ENCODE measurements around the gene CCDC187.
A peak's percentile ranks its signal among the peaks of the same experiment; 100 is the strongest.

The CCDC187 gene

GRCh38 chr9:136311051-136312008, 7.4 kb upstream of the CCDC187 start:
- peak; percentile 54 for DNase-seq

- DNase-seq = peak; percentile 57
These were observed 6.6 kb upstream of the CCDC187 start for GRCh38 chr9:136310273-136311030.

- no peak for DNase-seq
These were observed 5.9 kb upstream of the CCDC187 start for GRCh38 chr9:136309806-136310220.

DNA sequence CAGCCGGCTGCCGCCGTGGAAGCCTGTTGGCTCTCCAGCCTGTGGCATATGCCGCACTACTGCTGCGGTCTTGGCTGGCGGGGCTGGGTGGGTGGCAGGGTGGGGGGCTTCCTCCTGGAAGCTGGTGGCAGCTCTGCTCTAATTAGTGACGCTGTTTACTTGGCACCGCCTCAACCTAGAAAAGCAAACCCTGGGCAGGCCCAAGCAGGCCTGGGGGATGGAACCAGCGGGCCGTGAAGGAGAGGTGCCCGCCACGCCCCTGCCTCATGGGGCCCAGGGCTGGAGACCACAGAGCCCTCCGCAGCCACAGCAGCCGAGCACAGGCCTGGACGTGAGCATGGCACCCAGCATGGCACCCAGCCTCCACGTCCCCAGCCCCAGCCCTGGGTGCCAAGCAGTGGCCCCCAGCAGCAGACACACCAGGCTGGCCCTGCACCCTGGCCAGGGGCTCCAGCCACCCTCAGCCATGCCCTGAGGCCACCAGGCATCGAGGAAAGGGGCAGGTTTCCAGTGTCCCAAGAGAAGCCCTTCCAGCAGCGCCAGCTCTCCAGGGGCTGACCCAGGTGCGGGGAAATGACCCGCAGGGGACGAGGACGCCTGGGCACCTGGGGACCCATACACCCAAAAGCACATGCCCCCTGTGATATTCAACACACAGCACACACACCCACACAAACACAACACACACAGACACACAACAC, 5.4 kb upstream of the CCDC187 start:
- peak; percentile 84 for DNase-seq

GRCh38 chr9:136308702-136309053, 4.8 kb upstream of the CCDC187 start:
- no peak for DNase-seq

DNA sequence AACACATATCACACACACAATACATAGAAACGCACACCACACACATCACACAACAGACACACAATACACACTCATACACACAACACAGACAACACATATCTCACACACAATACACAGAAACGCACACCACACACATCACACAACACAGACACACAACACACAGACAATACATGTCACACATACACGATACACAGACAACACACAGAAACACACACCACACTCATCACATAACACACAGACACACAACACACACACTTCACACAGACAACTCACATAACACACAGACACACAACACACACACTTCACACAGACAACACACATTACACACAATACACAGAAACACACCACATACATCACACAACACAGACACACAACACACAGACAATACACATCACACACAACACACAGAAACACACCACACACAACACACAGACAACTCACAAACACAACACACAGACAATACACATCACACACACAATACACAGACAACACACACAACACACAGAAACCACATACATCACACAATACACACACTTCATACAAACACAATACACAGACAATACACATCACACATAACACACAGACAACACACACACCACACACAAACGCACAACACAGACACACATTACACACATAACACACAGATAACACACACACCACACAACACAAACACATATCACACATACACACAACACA, 4.3 kb upstream of the CCDC187 start:
- DNase-seq = no peak

GRCh38 chr9:136307215-136307750, 3.4 kb upstream of the CCDC187 start:
- no peak for DNase-seq

DNA sequence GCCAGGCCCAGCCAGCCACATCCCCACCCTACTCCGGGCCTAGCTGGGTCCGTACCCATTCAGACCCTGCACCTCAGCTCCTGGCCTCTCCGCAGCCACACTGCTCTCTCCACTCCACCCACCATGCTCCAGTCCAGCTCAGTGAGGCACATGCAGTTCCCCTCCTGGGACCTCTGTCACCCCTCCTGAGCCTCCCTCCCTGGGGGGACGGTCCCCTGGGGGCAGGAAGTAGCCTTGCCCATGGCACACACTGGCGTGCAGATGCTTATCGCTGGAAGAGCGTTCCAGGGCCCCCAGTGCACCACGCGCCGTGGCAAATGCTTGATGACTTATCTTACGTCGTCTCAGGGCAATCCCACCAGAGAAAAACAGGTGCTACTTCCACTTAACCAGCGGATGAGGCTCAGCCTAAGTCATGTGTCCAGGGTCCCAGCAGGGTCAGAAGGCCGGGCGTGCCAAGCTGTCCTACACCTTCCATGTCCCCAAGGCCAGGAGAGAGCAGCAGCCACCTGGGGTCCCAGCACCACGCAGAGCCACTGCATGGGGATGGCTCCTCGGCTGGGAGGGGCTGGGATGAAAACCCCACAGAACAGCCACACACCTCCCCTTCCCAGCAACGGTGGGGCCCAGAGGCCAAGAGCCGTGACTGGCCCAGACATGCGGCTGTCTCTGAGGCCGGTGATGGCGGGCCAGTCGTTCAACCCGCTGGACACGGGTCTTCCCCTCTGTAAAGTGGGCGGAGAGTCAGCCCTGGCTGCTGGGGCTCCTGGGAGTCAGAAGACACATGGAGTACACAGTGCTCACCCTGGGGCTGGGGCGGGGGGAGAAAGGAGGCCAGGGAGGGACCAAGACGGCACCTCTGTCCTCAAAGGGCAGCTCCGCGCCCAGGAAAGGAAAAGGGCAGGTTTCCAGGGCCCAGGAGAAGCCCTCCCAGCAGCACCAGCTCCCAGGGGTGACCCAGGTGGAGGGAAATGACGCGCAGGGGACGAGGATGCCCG, 2.6 kb upstream of the CCDC187 start:
- DNase-seq = peak; percentile 78

DNA sequence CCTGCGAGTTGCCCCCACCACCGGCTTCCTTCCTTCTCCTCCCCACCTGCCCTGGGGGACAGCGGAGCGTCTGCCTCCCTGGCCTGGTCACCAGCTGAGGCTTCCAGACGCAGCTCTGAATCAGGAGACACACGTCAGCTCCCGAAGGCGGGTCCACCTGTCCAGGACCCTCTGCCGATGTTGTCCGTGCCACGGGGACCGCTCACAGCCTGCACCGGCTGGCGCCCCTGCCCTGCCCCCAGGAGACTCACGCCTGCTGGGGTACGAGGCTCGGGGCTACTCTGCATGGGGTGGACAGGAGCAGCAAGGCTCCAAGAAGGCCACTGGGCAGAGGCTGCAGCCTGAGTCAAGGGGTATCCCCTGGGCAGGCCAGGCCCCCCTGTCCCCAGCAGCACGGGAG, 1.9 kb upstream of the CCDC187 start:
- no peak for DNase-seq

GRCh38 chr9:136304981-136305380, 1.1 kb upstream of the CCDC187 start:
- no peak for DNase-seq

- DNase-seq = no peak
These were observed 562 bp upstream of the CCDC187 start for GRCh38 chr9:136304456-136304855.

GRCh38 chr9:136303066-136303824, 649 bp downstream of the CCDC187 start:
- no peak for DNase-seq

- DNase-seq = no peak
These were observed 1.4 kb downstream of the CCDC187 start for GRCh38 chr9:136302527-136302926.

DNA sequence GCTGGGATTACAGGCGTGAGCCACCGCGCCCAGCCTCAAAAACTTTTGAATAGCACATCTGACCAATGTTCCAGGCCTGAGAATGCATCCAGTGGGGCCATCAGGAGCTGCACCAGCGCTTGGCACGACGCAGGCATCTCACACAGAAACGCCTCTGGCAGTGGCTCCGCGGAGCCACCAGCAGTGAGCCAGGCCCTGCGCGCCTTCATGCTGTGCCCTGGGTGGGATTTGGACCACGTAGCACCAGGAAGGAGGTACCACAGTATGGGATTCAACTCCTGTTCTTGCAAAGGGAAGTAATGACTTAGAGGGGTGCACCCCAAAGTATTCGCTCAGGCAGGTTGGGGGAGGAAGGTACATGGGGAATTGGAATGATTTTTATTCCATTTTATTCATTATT, 3.0 kb downstream of the CCDC187 start:
- no peak for DNase-seq

- no peak for DNase-seq
These were observed 3.8 kb downstream of the CCDC187 start for GRCh38 chr9:136300016-136300545.

GRCh38 chr9:136299541-136299940, 4.4 kb downstream of the CCDC187 start:
- DNase-seq = peak; percentile 33

- DNase-seq = no peak
These were observed 4.8 kb downstream of the CCDC187 start for GRCh38 chr9:136299116-136299515.

- DNase-seq = no peak
These were observed 5.8 kb downstream of the CCDC187 start for GRCh38 chr9:136297766-136298735.
